Measurements from ENCODE around the gene RAB40AL.
"Not testable (repeated sequence)": the region's sequence is repeated elsewhere in the genome, so short reads cannot be mapped to it uniquely, and the experiment has no call there.

The RAB40AL gene

GRCh38 chrX:102936972-102937371 is at the start of gene RAB40AL:
RAB40AL (plus strand) TSS chrX:102937272; CDS start chrX:102937319, 47 bp downstream.
- not testable (repeated sequence) for DNase-seq (ENCODE audit: low read depth in 1 of 2, low spot score in 1 of 2)

GRCh38 chrX:102887687-102888086 is 49.4 kb upstream of the RAB40AL start:
- DNase-seq (ENCODE audit: low read depth in 1 of 2, low spot score in 1 of 2): no peak

GRCh38 chrX:102892103-102892502 is 45.0 kb upstream of the RAB40AL start:
- DNase-seq (ENCODE audit: low read depth in 1 of 2, low spot score in 1 of 2): no peak

- DNase-seq (ENCODE audit: low read depth in 1 of 2, low spot score in 1 of 2): peak; percentile 45 to 47
Observed at GRCh38 chrX:102899940-102900916, 36.8 kb upstream of the RAB40AL start.

- DNase-seq (ENCODE audit: low read depth in 1 of 2, low spot score in 1 of 2): no peak
Observed at GRCh38 chrX:102902355-102902754, 34.7 kb upstream of the RAB40AL start.

GRCh38 chrX:102930990-102931756 is 5.9 kb upstream of the RAB40AL start:
- DNase-seq (ENCODE audit: low read depth in 1 of 2, low spot score in 1 of 2): no peak

- DNase-seq (ENCODE audit: low read depth in 1 of 2, low spot score in 1 of 2): no peak
Observed at GRCh38 chrX:102934624-102935023, 2.4 kb upstream of the RAB40AL start.

- peak; percentile 17 to 24 for DNase-seq (ENCODE audit: low read depth in 1 of 2, low spot score in 1 of 2)
Observed at GRCh38 chrX:102950908-102951866, 14.1 kb downstream of the RAB40AL start.

GRCh38 chrX:102957751-102958150 is 20.7 kb downstream of the RAB40AL start:
- no peak for DNase-seq (ENCODE audit: low read depth in 1 of 2, low spot score in 1 of 2)

- no peak for DNase-seq (ENCODE audit: low read depth in 1 of 2, low spot score in 1 of 2)
Observed at GRCh38 chrX:102958794-102959193, 21.7 kb downstream of the RAB40AL start.

GRCh38 chrX:102959471-102959870 is 22.4 kb downstream of the RAB40AL start:
- no peak for DNase-seq (ENCODE audit: low read depth in 1 of 2, low spot score in 1 of 2)

GRCh38 chrX:102963955-102964354 is 26.9 kb downstream of the RAB40AL start:
- DNase-seq (ENCODE audit: low read depth in 1 of 2, low spot score in 1 of 2): no peak

- no peak for DNase-seq (ENCODE audit: low read depth in 1 of 2, low spot score in 1 of 2)
Observed at GRCh38 chrX:102964940-102965339, 27.9 kb downstream of the RAB40AL start.

GRCh38 chrX:102966701-102967100 is 29.6 kb downstream of the RAB40AL start:
- DNase-seq (ENCODE audit: low read depth in 1 of 2, low spot score in 1 of 2): no peak

- no peak for DNase-seq (ENCODE audit: low read depth in 1 of 2, low spot score in 1 of 2)
Observed at GRCh38 chrX:102968216-102968615, 31.1 kb downstream of the RAB40AL start.

- DNase-seq (ENCODE audit: low read depth in 1 of 2, low spot score in 1 of 2): not testable (repeated sequence)
Observed at GRCh38 chrX:102971536-102971935, 34.5 kb downstream of the RAB40AL start.

- DNase-seq (ENCODE audit: low read depth in 1 of 2, low spot score in 1 of 2): no peak
Observed at GRCh38 chrX:102975016-102975415, 37.9 kb downstream of the RAB40AL start.

GRCh38 chrX:102976286-102976685 is 39.2 kb downstream of the RAB40AL start:
- no peak for DNase-seq (ENCODE audit: low read depth in 1 of 2, low spot score in 1 of 2)

- no peak for DNase-seq (ENCODE audit: low read depth in 1 of 2, low spot score in 1 of 2)
Observed at GRCh38 chrX:102976793-102977495, 39.9 kb downstream of the RAB40AL start.

- DNase-seq (ENCODE audit: low read depth in 1 of 2, low spot score in 1 of 2): no peak
Observed at GRCh38 chrX:102978594-102978993, 41.5 kb downstream of the RAB40AL start.
